Measurements from ENCODE around the gene ANXA2R. TPM values are rescaled to one million over a fixed set of nuclear protein-coding genes. Genes with fewer than 3 reads are reported as not detected.

Gene ANXA2R
- total and polyA plus RNA-seq, 4 donors: 0.49 to 2.0 (median 0.71) TPM

DNA sequence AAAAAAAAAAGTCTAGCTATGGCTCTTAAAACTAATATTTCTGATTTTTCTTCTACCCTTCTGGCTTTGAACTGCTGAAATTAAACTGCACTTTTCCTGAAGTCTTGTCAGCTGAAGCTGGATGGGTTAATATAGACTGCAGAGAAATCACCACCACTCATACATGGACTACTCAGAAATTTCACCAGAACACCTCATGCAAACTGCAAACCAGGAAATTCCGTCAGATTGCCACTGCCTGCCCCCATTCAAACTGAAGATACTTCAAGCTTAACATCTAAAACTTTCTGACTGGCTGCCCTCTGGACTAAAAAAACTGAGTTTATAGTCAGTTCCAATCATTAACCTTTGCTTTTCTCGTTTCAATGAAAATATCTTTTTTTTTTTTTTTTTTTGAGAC lies 11.6 kb upstream of the ANXA2R start:
- Histone ChIP-seq H3K27me3 (ENCODE audit: control insufficient read depth in 4 of 4, insufficient read depth in 4 of 4, low read length in 3 of 4) (no peaks in the 10 kb centered on the region), H3K9ac (ENCODE audit: low read depth in 1 of 2, low read length in 2 of 2) (no peak overlapping the region), H3K4me1 (ENCODE audit: control insufficient read depth in 4 of 4, insufficient read depth in 4 of 4, low read length in 3 of 4) (no peaks in the 10 kb centered on the region), H3K4me3 (ENCODE audit: low read depth in 1 of 3, low read length in 3 of 3) (no peak overlapping the region), H3K9me3 (ENCODE audit: control insufficient read depth in 4 of 4, low read length in 3 of 4) (no peaks in the 10 kb centered on the region), H3K27ac (ENCODE audit: low read depth in 1 of 2, low read length in 2 of 2) (no peak overlapping the region), H3K36me3 (ENCODE audit: control insufficient read depth in 4 of 4, insufficient read depth in 3 of 4, low read depth in 1 of 4, low read length in 3 of 4) (no peaks in the 10 kb centered on the region)
- WGBS: 93% methylated on average over 2 of the region's 2 CpGs
- DNase-seq (ENCODE audit: low spot score): no peak
- TF ChIP-seq, protein P1, sequence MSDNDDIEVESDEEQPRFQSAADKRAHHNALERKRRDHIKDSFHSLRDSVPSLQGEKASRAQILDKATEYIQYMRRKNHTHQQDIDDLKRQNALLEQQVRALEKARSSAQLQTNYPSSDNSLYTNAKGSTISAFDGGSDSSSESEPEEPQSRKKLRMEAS (IDR thresholded peaks at IDR 0.05): no peak
- TF ChIP-seq EGR1 (IDR thresholded peaks at IDR 0.05; ENCODE audit: low read depth in 2 of 2) (no peak), HNF4A (conservative IDR thresholded peaks at IDR 0.05) (no peak), RXRA (IDR thresholded peaks at IDR 0.05) (no peak)
- TF ChIP-seq, protein P2, sequence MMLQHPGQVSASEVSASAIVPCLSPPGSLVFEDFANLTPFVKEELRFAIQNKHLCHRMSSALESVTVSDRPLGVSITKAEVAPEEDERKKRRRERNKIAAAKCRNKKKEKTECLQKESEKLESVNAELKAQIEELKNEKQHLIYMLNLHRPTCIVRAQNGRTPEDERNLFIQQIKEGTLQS (IDR thresholded peaks at IDR 0.05): no peak

DNA sequence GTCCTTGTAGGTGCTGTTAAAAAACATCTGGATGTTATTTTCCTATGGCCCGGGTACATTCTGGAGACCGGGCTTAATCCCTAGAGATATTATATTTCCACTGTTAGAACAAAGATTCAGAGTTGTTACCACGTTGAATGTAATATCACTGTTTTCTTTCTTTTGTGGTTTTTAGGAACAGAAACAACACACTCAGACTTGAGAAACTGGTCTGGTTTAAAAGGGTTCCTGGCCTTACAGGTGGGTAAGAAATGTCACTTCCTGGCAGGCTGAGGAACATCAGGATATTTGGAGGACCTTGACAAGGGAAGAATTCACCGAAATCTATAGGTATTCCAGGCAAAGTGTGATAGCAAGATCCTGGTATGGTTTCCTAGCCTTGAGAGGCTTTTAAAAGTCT lies 10.3 kb upstream of the ANXA2R start:
- 86% methylated on average over 4 of the region's 4 CpGs for WGBS
- no peak for TF ChIP-seq RAD21 (IDR thresholded peaks at IDR 0.05)
- no peak for TF ChIP-seq EGR1 (IDR thresholded peaks at IDR 0.05; ENCODE audit: low read depth in 2 of 2)
- TF ChIP-seq, protein P3, sequence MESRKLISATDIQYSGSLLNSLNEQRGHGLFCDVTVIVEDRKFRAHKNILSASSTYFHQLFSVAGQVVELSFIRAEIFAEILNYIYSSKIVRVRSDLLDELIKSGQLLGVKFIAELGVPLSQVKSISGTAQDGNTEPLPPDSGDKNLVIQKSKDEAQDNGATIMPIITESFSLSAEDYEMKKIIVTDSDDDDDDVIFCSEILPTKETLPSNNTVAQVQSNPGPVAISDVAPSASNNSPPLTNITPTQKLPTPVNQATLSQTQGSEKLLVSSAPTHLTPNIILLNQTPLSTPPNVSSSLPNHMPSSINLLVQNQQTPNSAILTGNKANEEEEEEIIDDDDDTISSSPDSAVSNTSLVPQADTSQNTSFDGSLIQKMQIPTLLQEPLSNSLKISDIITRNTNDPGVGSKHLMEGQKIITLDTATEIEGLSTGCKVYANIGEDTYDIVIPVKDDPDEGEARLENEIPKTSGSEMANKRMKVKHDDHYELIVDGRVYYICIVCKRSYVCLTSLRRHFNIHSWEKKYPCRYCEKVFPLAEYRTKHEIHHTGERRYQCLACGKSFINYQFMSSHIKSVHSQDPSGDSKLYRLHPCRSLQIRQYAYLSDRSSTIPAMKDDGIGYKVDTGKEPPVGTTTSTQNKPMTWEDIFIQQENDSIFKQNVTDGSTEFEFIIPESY (IDR thresholded peaks at IDR 0.05): no peak
- TF ChIP-seq JUND (IDR thresholded peaks at IDR 0.05): no peak
- no peak for TF ChIP-seq TAF1 (conservative IDR thresholded peaks at IDR 0.05)
- TF ChIP-seq, protein P1 (IDR thresholded peaks at IDR 0.05): no peak
- TF ChIP-seq SP1 (IDR thresholded peaks at IDR 0.05): no peak
- TF ChIP-seq, protein P4, sequence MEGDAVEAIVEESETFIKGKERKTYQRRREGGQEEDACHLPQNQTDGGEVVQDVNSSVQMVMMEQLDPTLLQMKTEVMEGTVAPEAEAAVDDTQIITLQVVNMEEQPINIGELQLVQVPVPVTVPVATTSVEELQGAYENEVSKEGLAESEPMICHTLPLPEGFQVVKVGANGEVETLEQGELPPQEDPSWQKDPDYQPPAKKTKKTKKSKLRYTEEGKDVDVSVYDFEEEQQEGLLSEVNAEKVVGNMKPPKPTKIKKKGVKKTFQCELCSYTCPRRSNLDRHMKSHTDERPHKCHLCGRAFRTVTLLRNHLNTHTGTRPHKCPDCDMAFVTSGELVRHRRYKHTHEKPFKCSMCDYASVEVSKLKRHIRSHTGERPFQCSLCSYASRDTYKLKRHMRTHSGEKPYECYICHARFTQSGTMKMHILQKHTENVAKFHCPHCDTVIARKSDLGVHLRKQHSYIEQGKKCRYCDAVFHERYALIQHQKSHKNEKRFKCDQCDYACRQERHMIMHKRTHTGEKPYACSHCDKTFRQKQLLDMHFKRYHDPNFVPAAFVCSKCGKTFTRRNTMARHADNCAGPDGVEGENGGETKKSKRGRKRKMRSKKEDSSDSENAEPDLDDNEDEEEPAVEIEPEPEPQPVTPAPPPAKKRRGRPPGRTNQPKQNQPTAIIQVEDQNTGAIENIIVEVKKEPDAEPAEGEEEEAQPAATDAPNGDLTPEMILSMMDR (IDR thresholded peaks at IDR 0.05; ENCODE audit: low read depth, low read length, missing input control): no peak
- no peak for TF ChIP-seq YY1 (IDR thresholded peaks at IDR 0.05)
- no peak for TF ChIP-seq FOXA2 (IDR thresholded peaks at IDR 0.05)
- no peak for TF ChIP-seq RXRA (IDR thresholded peaks at IDR 0.05)
- TF ChIP-seq FOXA1 (IDR thresholded peaks at IDR 0.05): no peak
- TF ChIP-seq NR2F2 (IDR thresholded peaks at IDR 0.05): no peak

DNA sequence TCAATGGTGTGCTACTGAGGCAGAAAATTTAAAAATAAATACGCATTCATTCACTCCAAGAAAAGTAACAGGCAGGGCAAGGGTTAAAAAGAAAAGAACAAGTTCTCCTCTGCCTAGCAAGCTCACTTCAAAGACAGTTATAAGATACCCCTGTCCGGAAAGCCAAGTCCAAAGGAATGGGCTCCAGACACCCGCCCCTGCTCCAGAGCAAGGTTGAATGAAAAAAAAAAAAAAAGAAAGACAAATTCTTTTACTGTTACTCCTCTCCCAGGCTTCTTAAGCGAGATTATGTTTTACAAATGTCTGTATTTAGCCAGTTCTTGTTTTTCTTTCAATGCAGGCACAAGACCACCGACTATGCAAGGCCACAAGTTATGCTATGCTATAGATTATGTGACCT lies 9.1 kb upstream of the ANXA2R start:
- H3K4me1 ChIP-seq (ENCODE audit: control insufficient read depth in 4 of 4, insufficient read depth in 4 of 4, low read length in 3 of 4): no peaks in the 10 kb centered on the region
- TF ChIP-seq RXRA (IDR thresholded peaks at IDR 0.05): no peak
- no peak for TF ChIP-seq EGR1 (IDR thresholded peaks at IDR 0.05; ENCODE audit: low read depth in 2 of 2)
- TF ChIP-seq, protein P1 (IDR thresholded peaks at IDR 0.05): no peak
- DNase-seq (ENCODE audit: low spot score): no peak
- no peaks in the 10 kb centered on the region for H3K9me3 ChIP-seq (ENCODE audit: control insufficient read depth in 4 of 4, low read length in 3 of 4)
- no peak overlapping the region for H3K4me3 ChIP-seq (ENCODE audit: low read depth in 1 of 3, low read length in 3 of 3)
- 92% methylated on average over 5 of the region's 5 CpGs for WGBS
- peaks cover 0 to 3% (median 0%) of the 10 kb centered on the region in 4 donors for H3K27me3 ChIP-seq (ENCODE audit: control insufficient read depth in 4 of 4, insufficient read depth in 4 of 4, low read length in 3 of 4)
- no peaks in the 10 kb centered on the region for H3K36me3 ChIP-seq (ENCODE audit: control insufficient read depth in 4 of 4, insufficient read depth in 3 of 4, low read depth in 1 of 4, low read length in 3 of 4)
- no peak overlapping the region for H3K9ac ChIP-seq (ENCODE audit: low read depth in 1 of 2, low read length in 2 of 2)
- no peak overlapping the region for H3K27ac ChIP-seq (ENCODE audit: low read depth in 1 of 2, low read length in 2 of 2)

More for the DNA sequence above, 10.3 kb upstream of the ANXA2R start:
- H3K4me1 ChIP-seq (ENCODE audit: control insufficient read depth in 4 of 4, insufficient read depth in 4 of 4, low read length in 3 of 4): no peaks in the 10 kb centered on the region
- no peaks in the 10 kb centered on the region for H3K27me3 ChIP-seq (ENCODE audit: control insufficient read depth in 4 of 4, insufficient read depth in 4 of 4, low read length in 3 of 4)
- H3K27ac ChIP-seq (ENCODE audit: low read depth in 1 of 2, low read length in 2 of 2): no peak overlapping the region
- H3K9me3 ChIP-seq (ENCODE audit: control insufficient read depth in 4 of 4, low read length in 3 of 4): no peaks in the 10 kb centered on the region
- no peak overlapping the region for H3K9ac ChIP-seq (ENCODE audit: low read depth in 1 of 2, low read length in 2 of 2)
- no peak overlapping the region for H3K4me3 ChIP-seq (ENCODE audit: low read depth in 1 of 3, low read length in 3 of 3)
- no peak for DNase-seq (ENCODE audit: low spot score)
- H3K36me3 ChIP-seq (ENCODE audit: control insufficient read depth in 4 of 4, insufficient read depth in 3 of 4, low read depth in 1 of 4, low read length in 3 of 4): no peaks in the 10 kb centered on the region

Data from liver (tissue), 9 donors.